Thoracic aorta (tissue), 2 donors: ENCODE data around the gene ARHGAP22. TPM values are rescaled to one million over a fixed set of nuclear protein-coding genes. Genes with fewer than 3 reads are reported as not detected.

Experiments used
- ATAC-seq: fragments of 150-250 bp; one replicate; pipeline ENCODE4 v1.8.0; 2017; ENCODE audit warnings: low read depth; ENCODE audit not compliant: insufficient number of reproducible peaks, low FRiP score
- DNase-seq: peaks from one replicate; pipeline ENCODE4 v3.0.0-alpha.2; 2020; ENCODE audit warnings: low spot score
- H3K27ac ChIP-seq, 2 donors: fragments of 200-600 bp; sonication (generic); 1 replicate in 1 of 2; 2 replicates in 1 of 2; pipeline ENCODE4 v1.5.1; 2016; ENCODE audit warnings: mild to moderate bottlenecking in 2 of 2, moderate library complexity in 2 of 2
- H3K27me3 ChIP-seq: fragments of 200-600 bp; sonication (generic); replicated peaks from 2 replicates; pipeline ENCODE4 v1.6.0; 2016; ENCODE audit warnings: mild to moderate bottlenecking; ENCODE audit not compliant: insufficient read depth
- H3K36me3 ChIP-seq: fragments of 200-600 bp; sonication (generic); one replicate; pipeline ENCODE4 v1.5.1; 2016
- H3K4me1 ChIP-seq, 2 donors: fragments of 200-600 bp; sonication (generic); 1 replicate in 1 of 2; 2 replicates in 1 of 2; pipeline versions ENCODE4 v1.5.1 to v1.6.0; 2016; ENCODE audit warnings: low read depth in 2 of 2, mild to moderate bottlenecking in 1 of 2; ENCODE audit not compliant: control insufficient read depth in 1 of 2
- H3K4me3 ChIP-seq: fragments of 200-600 bp; sonication (generic); 2 replicates; pipeline ENCODE4 v1.5.1; 2016; ENCODE audit warnings: mild to moderate bottlenecking
- H3K9me3 ChIP-seq: fragments of 200-600 bp; sonication (generic); 2 replicates; pipeline ENCODE4 v1.5.1; 2016
- CTCF ChIP-seq: fragments of 200-600 bp; sonication (generic); IDR thresholded peaks from one replicate; pipeline ENCODE4 v1.5.1; 2019; ENCODE audit warnings: antibody characterized with exemption
- total RNA-seq, 2 donors: library from RNA; depleted of rRNA; stranded (reverse); fragments of >200 nt; gene quantifications; one replicate each; pipeline versions ENCODE4 v1.1.0 to v1.2.3, GENCODE V29; 2016

ARHGAP22 gene
- total RNA-seq, 2 donors from 2014 or later: 15.4 to 24.8 TPM

GRCh38 chr10:48580236-48580635, 24.6 kb downstream of the ARHGAP22 start:
- TF ChIP-seq CTCF: no peak
- Histone ChIP-seq H3K4me1 (peaks cover 3 to 8% of the 10 kb centered on the region in 2 donors), H3K27me3 (no peaks in the 10 kb centered on the region), H3K27ac (no peak overlapping the region), H3K9me3 (no peaks in the 10 kb centered on the region), H3K4me3 (no peak overlapping the region), H3K36me3 (no peaks in the 10 kb centered on the region)
- no peak for ATAC-seq
- no peak for DNase-seq

GRCh38 chr10:48579251-48579960, 25.5 kb downstream of the ARHGAP22 start:
- no peaks in the 10 kb centered on the region for H3K9me3 ChIP-seq
- DNase-seq: no peak
- no peaks in the 10 kb centered on the region for H3K36me3 ChIP-seq
- H3K4me1 ChIP-seq: peaks cover 3 to 8% of the 10 kb centered on the region in 2 donors
- H3K27me3 ChIP-seq: no peaks in the 10 kb centered on the region
- no peak for TF ChIP-seq CTCF
- no peak overlapping the region for H3K27ac ChIP-seq
- no peak for ATAC-seq
- no peak overlapping the region for H3K4me3 ChIP-seq

GRCh38 chr10:48577158-48577557, 27.7 kb downstream of the ARHGAP22 start:
- no peaks in the 10 kb centered on the region for H3K36me3 ChIP-seq
- no peak for TF ChIP-seq CTCF
- no peak overlapping the region for H3K27ac ChIP-seq
- peaks cover 3 to 8% of the 10 kb centered on the region in 2 donors for H3K4me1 ChIP-seq
- DNase-seq (no peak), ATAC-seq (no peak)
- no peaks in the 10 kb centered on the region for H3K27me3 ChIP-seq
- H3K4me3 ChIP-seq: no peak overlapping the region
- H3K9me3 ChIP-seq: no peaks in the 10 kb centered on the region

- no peak for TF ChIP-seq CTCF
- Histone ChIP-seq H3K36me3 (no peaks in the 10 kb centered on the region), H3K27me3 (no peaks in the 10 kb centered on the region), H3K4me3 (no peak overlapping the region), H3K9me3 (no peaks in the 10 kb centered on the region), H3K4me1 (peaks cover 3 to 8% of the 10 kb centered on the region in 2 donors), H3K27ac (no peak overlapping the region)
- no peak for DNase-seq
- no peak for ATAC-seq
Observed at GRCh38 chr10:48576501-48576900, 28.4 kb downstream of the ARHGAP22 start.

- Histone ChIP-seq H3K9me3 (no peaks in the 10 kb centered on the region), H3K4me1 (peaks cover 3 to 8% of the 10 kb centered on the region in 2 donors), H3K4me3 (no peak overlapping the region), H3K27me3 (no peaks in the 10 kb centered on the region), H3K27ac (no peak overlapping the region), H3K36me3 (no peaks in the 10 kb centered on the region)
- ATAC-seq: no peak
- DNase-seq: no peak
- TF ChIP-seq CTCF: no peak
Observed at GRCh38 chr10:48575901-48576300, 29.0 kb downstream of the ARHGAP22 start.
